CD4-positive, alpha-beta T cell (primary cell): ENCODE data around the gene PGR. TPM values are rescaled to one million over a fixed set of nuclear protein-coding genes. Genes with fewer than 3 reads are reported as not detected.
"Not testable (repeated sequence)": the region's sequence is repeated elsewhere in the genome, so short reads cannot be mapped to it uniquely, and the experiment has no call there.

ENCODE experiments used
- ATAC-seq: fragments of 200-7000 bp; cut with Tn5 transposase; one replicate; pipeline ENCODE4 v1.10.0; 2022; ENCODE audit warnings: mild to moderate bottlenecking; ENCODE audit not compliant: poor library complexity
- CTCF ChIA-PET: fragments of 350-600 bp; sonication (Branson Sonifier 250); formaldehyde crosslinking; loops from one replicate; lab custom pipeline; 2021; ENCODE audit warnings: antibody characterized with exemption, inconsistent platforms; lab: Charles Lee
- POLR2A ChIA-PET: fragments of 350-600 bp; sonication (Branson Sonifier 250); formaldehyde crosslinking; loops from one replicate; lab custom pipeline; 2021; ENCODE audit warnings: antibody characterized with exemption, inconsistent platforms; lab: Charles Lee
- DNase-seq, 14 experiments: peaks; one replicate each; pipeline ENCODE4 v3.0.0-alpha.2; 2013 to 2020; ENCODE audit warnings: mixed read lengths in 2 of 14
- H3K27ac ChIP-seq, 2 donors: one replicate each; pipeline versions ENCODE4 v1.5.1 to v1.7.0; 2013; ENCODE audit warnings: low read length in 2 of 2, low read depth in 1 of 2, mild to moderate bottlenecking in 1 of 2
- H3K27me3 ChIP-seq, 2 experiments: 1 replicate in 1 of 2; 2 replicates in 1 of 2; pipeline versions ENCODE4 v1.6.1 to v1.7.0; 2013; ENCODE audit warnings: low read length in 2 of 2, control low read depth in 1 of 2, mild to moderate bottlenecking in 1 of 2, moderate library complexity in 1 of 2; ENCODE audit not compliant: insufficient read depth in 2 of 2, control insufficient read depth in 1 of 2
- H3K36me3 ChIP-seq: one replicate; pipeline ENCODE4 v1.6.1; 2013; ENCODE audit warnings: low read length, control low read depth; ENCODE audit not compliant: insufficient read depth
- H3K4me1 ChIP-seq: one replicate; pipeline ENCODE4 v1.6.1; 2013; ENCODE audit warnings: low read length, control low read depth; ENCODE audit not compliant: insufficient read depth
- H3K4me3 ChIP-seq: one replicate; pipeline ENCODE4 v1.5.1; 2013; ENCODE audit warnings: mild to moderate bottlenecking, low read length, moderate library complexity
- H3K9me3 ChIP-seq, 2 experiments: 1 replicate in 1 of 2; 2 replicates in 1 of 2; pipeline versions ENCODE4 v1.6.1 to v1.7.0; 2013; ENCODE audit warnings: low read length in 2 of 2, mild to moderate bottlenecking in 2 of 2, control low read depth in 1 of 2, moderate library complexity in 1 of 2; ENCODE audit not compliant: control insufficient read depth in 1 of 2, insufficient read depth in 1 of 2
- H3K27ac Mint-ChIP-seq: one replicate; pipeline ENCODE4 v1.8.0; 2020; ENCODE audit warnings: mixed read lengths
- H3K27me3 Mint-ChIP-seq: one replicate; pipeline ENCODE4 v1.8.0; 2021; ENCODE audit warnings: mixed read lengths
- H3K36me3 Mint-ChIP-seq: one replicate; pipeline ENCODE4 v1.8.0; 2021; ENCODE audit warnings: low read depth, mixed read lengths
- H3K4me1 Mint-ChIP-seq: one replicate; pipeline ENCODE4 v1.8.0; 2021; ENCODE audit warnings: low read depth, mixed read lengths
- H3K4me3 Mint-ChIP-seq: one replicate; pipeline ENCODE4 v1.8.0; 2020; ENCODE audit warnings: mild to moderate bottlenecking, mixed read lengths
- H3K9me3 Mint-ChIP-seq: one replicate; pipeline ENCODE4 v1.8.0; 2020; ENCODE audit warnings: mixed read lengths
- intact Hi-C, 2 experiments: fragments of 100-400 bp; cut with DNase I in 1 of 2; cut with micrococcal nuclease in 1 of 2; formaldehyde crosslinking; loops; one replicate each; pipeline versions ENCODE4 v1.15.1 to v1.9.0; 2023 to 2025; cut with DNase I, micrococcal nuclease
- total RNA-seq, 174 experiments: library from RNA in 2 of 174; stranded (reverse) in 2 of 174; gene quantifications; one replicate each; pipeline ENCODE4 v1.2.3 and lab custom pipeline; 2021 to 2026
- TF ChIP-seq, protein P1 (sequence below): fragments of 200-600 bp; IDR thresholded peaks from one replicate; pipeline ENCODE4 v1.8.0; 2022; ENCODE audit warnings: antibody characterized with exemption, mild to moderate bottlenecking

PGR gene
- total RNA-seq, 2 experiments from 2014 or later: not detected

DNA sequence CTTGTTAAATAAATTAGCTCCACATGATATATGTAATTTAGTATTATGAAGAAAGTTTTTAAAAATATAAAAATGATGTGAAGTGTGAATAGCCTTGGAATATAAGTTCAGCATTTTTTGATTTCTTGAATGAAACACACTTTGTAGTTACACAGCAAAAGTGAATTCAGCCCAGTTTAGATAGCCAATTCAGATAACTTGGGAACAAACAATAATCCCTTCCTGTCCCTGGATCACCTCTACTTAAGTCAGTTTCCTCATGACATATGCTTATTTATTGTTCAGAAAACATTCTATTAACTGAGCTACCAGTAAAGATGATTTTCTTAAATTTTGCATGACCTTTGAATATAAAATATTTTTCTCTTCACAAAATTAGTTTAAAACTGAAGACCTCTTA lies 107.4 kb downstream of the PGR start:
- H3K9me3 ChIP-seq: peaks cover 0 to 6% of the 10 kb centered on the region in 2 experiments
- no peaks in the 10 kb centered on the region for H3K36me3 Mint-ChIP-seq
- TF ChIP-seq, protein P1, sequence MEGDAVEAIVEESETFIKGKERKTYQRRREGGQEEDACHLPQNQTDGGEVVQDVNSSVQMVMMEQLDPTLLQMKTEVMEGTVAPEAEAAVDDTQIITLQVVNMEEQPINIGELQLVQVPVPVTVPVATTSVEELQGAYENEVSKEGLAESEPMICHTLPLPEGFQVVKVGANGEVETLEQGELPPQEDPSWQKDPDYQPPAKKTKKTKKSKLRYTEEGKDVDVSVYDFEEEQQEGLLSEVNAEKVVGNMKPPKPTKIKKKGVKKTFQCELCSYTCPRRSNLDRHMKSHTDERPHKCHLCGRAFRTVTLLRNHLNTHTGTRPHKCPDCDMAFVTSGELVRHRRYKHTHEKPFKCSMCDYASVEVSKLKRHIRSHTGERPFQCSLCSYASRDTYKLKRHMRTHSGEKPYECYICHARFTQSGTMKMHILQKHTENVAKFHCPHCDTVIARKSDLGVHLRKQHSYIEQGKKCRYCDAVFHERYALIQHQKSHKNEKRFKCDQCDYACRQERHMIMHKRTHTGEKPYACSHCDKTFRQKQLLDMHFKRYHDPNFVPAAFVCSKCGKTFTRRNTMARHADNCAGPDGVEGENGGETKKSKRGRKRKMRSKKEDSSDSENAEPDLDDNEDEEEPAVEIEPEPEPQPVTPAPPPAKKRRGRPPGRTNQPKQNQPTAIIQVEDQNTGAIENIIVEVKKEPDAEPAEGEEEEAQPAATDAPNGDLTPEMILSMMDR: no peak
- no peak for DNase-seq
- no peak overlapping the region for H3K27ac Mint-ChIP-seq
- POLR2A ChIA-PET: no interaction called here
- H3K9me3 Mint-ChIP-seq: no peaks in the 10 kb centered on the region
- no peaks in the 10 kb centered on the region for H3K4me1 Mint-ChIP-seq
- no peaks in the 10 kb centered on the region for H3K27me3 ChIP-seq
- CTCF ChIA-PET: no interaction called here
- intact Hi-C loops: no loop called here
- no peak overlapping the region for H3K4me3 ChIP-seq
- H3K27me3 Mint-ChIP-seq: no peaks in the 10 kb centered on the region
- no peaks in the 10 kb centered on the region for H3K4me1 ChIP-seq
- H3K4me3 Mint-ChIP-seq: no peak overlapping the region
- H3K27ac ChIP-seq: no peak overlapping the region
- no peak for ATAC-seq
- no peaks in the 10 kb centered on the region for H3K36me3 ChIP-seq

DNA sequence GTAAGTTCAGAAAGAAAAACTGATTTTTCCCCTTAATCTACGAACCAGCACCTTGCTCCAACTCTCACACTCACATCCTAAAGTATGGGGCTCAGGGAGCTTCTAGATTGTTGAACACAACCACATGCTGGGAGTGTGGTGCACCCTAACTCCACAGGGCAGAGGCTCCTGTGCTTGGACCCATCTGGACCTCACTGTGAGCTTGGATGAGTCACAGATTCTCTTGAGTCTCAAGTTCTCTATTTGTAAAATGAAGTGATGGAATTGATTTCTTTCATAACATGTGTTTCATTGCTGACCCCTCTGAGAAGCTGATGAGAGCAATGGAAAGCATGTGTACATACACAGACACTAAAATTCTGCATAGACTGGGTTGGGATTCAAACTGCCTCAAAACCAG lies 109.7 kb downstream of the PGR start:
- POLR2A ChIA-PET: no interaction called here
- no peak overlapping the region for H3K4me3 Mint-ChIP-seq
- intact Hi-C loops: no loop called here

DNA sequence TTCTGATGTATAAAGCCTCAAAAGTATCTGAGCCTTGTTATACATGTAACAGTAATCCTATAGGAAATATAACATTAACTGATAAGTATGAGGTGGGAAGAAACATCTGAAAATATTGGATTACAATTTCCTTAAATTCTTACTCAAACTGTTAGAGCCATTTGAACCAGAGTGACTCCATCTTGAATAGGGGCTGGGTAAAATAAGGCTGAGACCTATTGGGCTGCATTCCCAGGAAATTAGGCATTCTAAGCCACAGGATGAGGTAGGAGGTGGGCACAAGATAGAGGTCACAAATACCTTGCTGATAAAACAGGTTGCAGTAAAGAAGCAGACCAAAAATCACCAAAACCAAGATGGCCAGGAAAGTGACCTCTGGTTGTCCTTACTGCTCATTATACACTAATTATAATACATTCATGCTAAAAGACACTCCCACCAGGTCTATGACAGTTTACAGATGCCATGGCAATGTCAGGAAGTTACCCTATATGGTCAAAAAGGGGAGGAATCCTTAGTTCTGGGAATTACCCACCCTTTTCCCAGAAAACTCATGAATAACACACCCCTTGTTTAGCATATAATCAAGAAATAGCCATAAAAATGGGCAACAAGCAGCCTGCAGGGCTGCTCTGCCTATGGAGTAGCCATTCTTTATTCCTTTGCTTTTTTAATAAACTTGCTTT lies 114.9 kb downstream of the PGR start:
- no peak for ATAC-seq
- no peak overlapping the region for H3K27ac ChIP-seq
- DNase-seq: no peak
- no peak overlapping the region for H3K4me3 ChIP-seq
- Mint-ChIP-seq H3K4me1 (no peaks in the 10 kb centered on the region), H3K36me3 (no peaks in the 10 kb centered on the region), H3K4me3 (no peak overlapping the region), H3K27me3 (no peaks in the 10 kb centered on the region), H3K9me3 (peaks cover 2% of the 10 kb centered on the region), H3K27ac (no peak overlapping the region)
- no peaks in the 10 kb centered on the region for H3K36me3 ChIP-seq
- TF ChIP-seq, protein P1: no peak
- no peaks in the 10 kb centered on the region for H3K9me3 ChIP-seq
- H3K4me1 ChIP-seq: no peaks in the 10 kb centered on the region
- POLR2A ChIA-PET: no interaction called here
- no peaks in the 10 kb centered on the region for H3K27me3 ChIP-seq
- CTCF ChIA-PET: no interaction called here
- intact Hi-C loops: no loop called here

More for the DNA sequence above, 109.7 kb downstream of the PGR start:
- ATAC-seq: no peak
- no peak for DNase-seq
- H3K36me3 ChIP-seq: no peaks in the 10 kb centered on the region
- H3K4me1 Mint-ChIP-seq: no peaks in the 10 kb centered on the region
- H3K4me1 ChIP-seq: no peaks in the 10 kb centered on the region
- TF ChIP-seq, protein P1: no peak
- H3K9me3 ChIP-seq: no peaks in the 10 kb centered on the region
- no peaks in the 10 kb centered on the region for H3K27me3 Mint-ChIP-seq
- no peak overlapping the region for H3K4me3 ChIP-seq
- no peak overlapping the region for H3K27ac Mint-ChIP-seq
- no peaks in the 10 kb centered on the region for H3K36me3 Mint-ChIP-seq
- CTCF ChIA-PET: no interaction called here
- H3K9me3 Mint-ChIP-seq: no peaks in the 10 kb centered on the region
- no peaks in the 10 kb centered on the region for H3K27me3 ChIP-seq
- no peak overlapping the region for H3K27ac ChIP-seq

DNA sequence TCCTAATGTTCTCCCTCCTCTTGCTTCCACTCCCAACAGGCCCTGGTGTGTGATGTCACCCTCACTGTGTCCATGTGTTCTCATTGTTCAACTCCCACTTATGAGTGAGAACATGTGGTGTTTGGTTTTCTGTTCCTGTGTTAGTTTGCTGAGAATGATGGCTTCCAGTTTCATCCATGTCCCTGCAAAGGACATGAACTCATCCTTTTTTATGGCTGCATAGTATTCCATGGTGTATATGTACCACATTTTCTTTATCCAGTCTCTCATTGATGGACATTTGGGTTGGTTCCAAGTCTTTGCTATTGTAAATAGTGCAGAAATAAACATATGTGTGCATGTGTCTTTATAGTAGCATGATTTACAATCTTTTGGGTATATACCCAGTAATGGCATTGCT lies 115.9 kb downstream of the PGR start:
- H3K9me3 Mint-ChIP-seq, DNase-seq, POLR2A ChIA-PET, CTCF ChIA-PET, H3K4me3 Mint-ChIP-seq, H3K27ac ChIP-seq, ATAC-seq, H3K4me3 ChIP-seq, H3K27ac Mint-ChIP-seq, H3K27me3 ChIP-seq, H3K4me1 Mint-ChIP-seq, H3K4me1 ChIP-seq, H3K9me3 ChIP-seq, H3K36me3 Mint-ChIP-seq, H3K27me3 Mint-ChIP-seq, intact Hi-C loops, H3K36me3 ChIP-seq: not testable (repeated sequence)
